Heart left ventricle (tissue), 16 donors: ENCODE results near the gene SHC4. TPM values are rescaled to one million over a fixed set of nuclear protein-coding genes. Genes with fewer than 3 reads are reported as not detected.

ENCODE experiments used
- ATAC-seq, 4 donors: fragments of 200-7000 bp; cut with Tn5 transposase; one replicate each; pipeline ENCODE4 v1.9.1; 2020 to 2022; ENCODE audit warnings: moderate library complexity in 4 of 4, mild to moderate bottlenecking in 3 of 4, moderate number of reproducible peaks in 1 of 4
- DNase-seq, 5 donors: peaks; one replicate each; pipeline ENCODE4 v3.0.0-alpha.2; 2020
- H3K27ac ChIP-seq, 12 donors: fragments of 200-600 bp; sonication (generic) in 4 of 12; one replicate each; pipeline versions ENCODE4 v1.5.0 to v1.8.0; 2016 to 2022; ENCODE audit warnings: mild to moderate bottlenecking in 2 of 12
- H3K27me3 ChIP-seq, 9 donors: fragments of 200-600 bp; sonication (generic) in 2 of 9; one replicate each; pipeline versions ENCODE4 v1.5.1 to v1.8.0; 2016 to 2022; ENCODE audit warnings: mild to moderate bottlenecking in 3 of 9
- H3K36me3 ChIP-seq, 9 donors: fragments of 200-600 bp; sonication (generic) in 2 of 9; one replicate each; pipeline versions ENCODE4 v1.5.0 to v1.8.0; 2018 to 2022; ENCODE audit warnings: mild to moderate bottlenecking in 2 of 9
- H3K4me1 ChIP-seq, 12 donors: fragments of 200-600 bp; sonication (generic) in 4 of 12; one replicate each; pipeline versions ENCODE4 v1.5.0 to v1.8.0; 2016 to 2022; ENCODE audit warnings: mild to moderate bottlenecking in 3 of 12
- H3K4me3 ChIP-seq, 12 donors: fragments of 200-600 bp; sonication (generic) in 4 of 12; one replicate each; pipeline versions ENCODE4 v1.5.0 to v1.8.0; 2017 to 2022; ENCODE audit warnings: mild to moderate bottlenecking in 9 of 12, moderate library complexity in 4 of 12
- H3K9me3 ChIP-seq, 12 donors: fragments of 200-600 bp; sonication (generic) in 4 of 12; one replicate each; pipeline versions ENCODE4 v1.5.0 to v1.8.0; 2016 to 2022; ENCODE audit warnings: mild to moderate bottlenecking in 1 of 12
- POLR2A ChIP-seq, 2 donors: fragments of 450-650 bp; IDR thresholded peaks; one replicate each; pipeline ENCODE4 v1.6.1; 2017; ENCODE audit warnings: antibody characterized with exemption in 2 of 2, mild to moderate bottlenecking in 2 of 2, moderate library complexity in 2 of 2
- WGBS, 4 donors: extraction: QIAGEN DNeasy Blood & Tissue Kit in 2 of 4; methylation state at CpG; one replicate each; pipeline versions ENCODE4 v1.1.5 to v1.1.7; 2013 to 2018; 5-methylcytosine and 5-hydroxymethylcytosine counted together
- intact Hi-C, 10 donors: fragments of 100-400 bp; cut with DNase I; formaldehyde crosslinking; loops; one replicate each; pipeline versions ENCODE4 v1.11.1 to v1.14.2; 2022
- polyA plus RNA-seq, 2 donors: library from polyadenylated mRNA; stranded (reverse); fragments of 200-250 nt; gene quantifications; one replicate each; pipeline ENCODE4 v1.2.3, GENCODE V29; 2013
- total RNA-seq, 9 donors: library from RNA; depleted of rRNA in 2 of 9; stranded (reverse); fragments of >200 nt in 2 of 9; fragmentation: NEBNext Ultra II Directional in 3 of 9; extraction: Animal tissue kit (Norgen Biotek cat#: 25700) in 3 of 9; gene quantifications; one replicate each; pipeline versions ENCODE4 v1.1.0 to v1.2.4, GENCODE V29; 2016 to 2023
- TF ChIP-seq, protein P1 (sequence below), 12 donors: fragments of 200-600 bp; sonication (generic) in 4 of 12; IDR thresholded peaks; one replicate each; pipeline versions ENCODE4 v1.5.0 to v1.8.0; 2018 to 2022; ENCODE audit warnings: antibody characterized with exemption in 12 of 12, mild to moderate bottlenecking in 5 of 12
- donor health status: ischemic (EF 13 %, LVEDD 7.1; RV severe dilation, severe dysfunction).
- donor health status: healthy with polysubstance abuse.
- donor health status: DM: no; HTN: yes; CAD: no.
- donor health status: DM: no; HTN: no; CAD: no.
- donor health status: ischemic (EF 25% LVEDD 6.9; RV normal size, moderate dysfunction).
- donor health status: ischemic (EF 25% LVEDD 5.7; RV mildly dilated, moderate dysfunction).
- donor health status: healthy.
- donor health status: DM: yes; HTN: yes; CAD: no.
- donor health status: ischemic (EF 35%, LVEDD 5.7; RV mildly dilated, moderate dysfunction).
- donor health status: nonischemic (EF 11% LVEDD 7.7; RV severe dilation, severe dysfunction).
- donor health status: DM: yes; HTN: yes; CAD: no.
- donor health status: PGD.
- donor health status: ischemic (EF 29% LVEDD 5.4; RV normal size, mild dysfunction).
- donor health status: nonischemic (EF 23%, LVEDD 6.1; RV moderate dilation, normal function).

SHC4 gene
- total and polyA plus RNA-seq, 11 donors = 1.3 to 4.1 (median 2.2) TPM

GRCh38 chr15:48955370-48955769 lies 8.3 kb downstream of the SHC4 start:
- Histone ChIP-seq H3K36me3 (no peaks in the 10 kb centered on the region), H3K4me3 (no peak overlapping the region), H3K27ac (no peak overlapping the region), H3K27me3 (no peaks in the 10 kb centered on the region), H3K4me1 (peaks cover 0 to 7% (median 0%) of the 10 kb centered on the region in 12 donors), H3K9me3 (no peaks in the 10 kb centered on the region)
- intact Hi-C loops = no loop called here
- DNase-seq (no peak), ATAC-seq (no peak)
- WGBS, 4 donors = 88 to 97% (median 93%) methylated on average over 4 of the region's 4 CpGs
- no peak for TF ChIP-seq POLR2A (IDR thresholded peaks at IDR 0.05)
- TF ChIP-seq, protein P1, sequence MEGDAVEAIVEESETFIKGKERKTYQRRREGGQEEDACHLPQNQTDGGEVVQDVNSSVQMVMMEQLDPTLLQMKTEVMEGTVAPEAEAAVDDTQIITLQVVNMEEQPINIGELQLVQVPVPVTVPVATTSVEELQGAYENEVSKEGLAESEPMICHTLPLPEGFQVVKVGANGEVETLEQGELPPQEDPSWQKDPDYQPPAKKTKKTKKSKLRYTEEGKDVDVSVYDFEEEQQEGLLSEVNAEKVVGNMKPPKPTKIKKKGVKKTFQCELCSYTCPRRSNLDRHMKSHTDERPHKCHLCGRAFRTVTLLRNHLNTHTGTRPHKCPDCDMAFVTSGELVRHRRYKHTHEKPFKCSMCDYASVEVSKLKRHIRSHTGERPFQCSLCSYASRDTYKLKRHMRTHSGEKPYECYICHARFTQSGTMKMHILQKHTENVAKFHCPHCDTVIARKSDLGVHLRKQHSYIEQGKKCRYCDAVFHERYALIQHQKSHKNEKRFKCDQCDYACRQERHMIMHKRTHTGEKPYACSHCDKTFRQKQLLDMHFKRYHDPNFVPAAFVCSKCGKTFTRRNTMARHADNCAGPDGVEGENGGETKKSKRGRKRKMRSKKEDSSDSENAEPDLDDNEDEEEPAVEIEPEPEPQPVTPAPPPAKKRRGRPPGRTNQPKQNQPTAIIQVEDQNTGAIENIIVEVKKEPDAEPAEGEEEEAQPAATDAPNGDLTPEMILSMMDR (IDR thresholded peaks at IDR 0.05) = no peak

GRCh38 chr15:48954538-48954937 lies 9.2 kb downstream of the SHC4 start:
- ATAC-seq = peak in 1 of 4 donors; percentile 54
- intact Hi-C loops = no loop called here
- Histone ChIP-seq H3K27ac (no peak overlapping the region), H3K4me3 (no peak overlapping the region), H3K36me3 (no peaks in the 10 kb centered on the region), H3K9me3 (no peaks in the 10 kb centered on the region), H3K27me3 (no peaks in the 10 kb centered on the region), H3K4me1 (peaks cover 0 to 7% (median 0%) of the 10 kb centered on the region in 12 donors)
- TF ChIP-seq, protein P1 (IDR thresholded peaks at IDR 0.05) = peak in 1 of 12 donors; percentile 21
- no peak for TF ChIP-seq POLR2A (IDR thresholded peaks at IDR 0.05)
- WGBS, 4 donors = 51 to 64% (median 56%) methylated on average over 5 of the region's 5 CpGs
- no peak for DNase-seq

- Histone ChIP-seq H3K27me3 (no peaks in the 10 kb centered on the region), H3K9me3 (no peaks in the 10 kb centered on the region), H3K4me3 (no peak overlapping the region), H3K4me1 (peaks cover 0 to 29% (median 16%) of the 10 kb centered on the region in 12 donors), H3K36me3 (no peaks in the 10 kb centered on the region), H3K27ac (peak overlapping the region in 6 of 12 donors; percentile 33 to 60 (median 50))
- no peak for TF ChIP-seq POLR2A (IDR thresholded peaks at IDR 0.05)
- TF ChIP-seq, protein P1 (IDR thresholded peaks at IDR 0.05) = no peak
- peak in 2 of 4 donors; percentile 40 to 60 for ATAC-seq
- 44 to 76% (median 57%) methylated on average over 1 of the region's 1 CpG for whole genome bisulfite sequencing, 4 donors
- intact Hi-C loops = no loop called here
- DNase-seq = no peak
Measured at GRCh38 chr15:48946840-48947187, 16.9 kb downstream of the SHC4 start.

- peaks cover 0 to 29% (median 16%) of the 10 kb centered on the region in 12 donors for H3K4me1 ChIP-seq
Measured at GRCh38 chr15:48946074-48946839, 17.5 kb downstream of the SHC4 start.

More at GRCh38 chr15:48946074-48946839, 17.5 kb downstream of the SHC4 start:
- TF ChIP-seq, protein P1 (IDR thresholded peaks at IDR 0.05) = no peak
- TF ChIP-seq POLR2A (IDR thresholded peaks at IDR 0.05) = no peak
- H3K4me3 ChIP-seq = peak overlapping the region in 2 of 12 donors; percentile 2 to 14
- H3K27me3 ChIP-seq = no peaks in the 10 kb centered on the region
- intact Hi-C loops = no loop called here
- H3K9me3 ChIP-seq = no peaks in the 10 kb centered on the region
- ATAC-seq (peak; percentile 57 to 84 (median 78)), DNase-seq (no peak)
- H3K36me3 ChIP-seq = no peaks in the 10 kb centered on the region
- H3K27ac ChIP-seq = peak overlapping the region in 9 of 12 donors; percentile 1 to 60 (median 47)
- WGBS, 4 donors = 28 to 36% (median 34%) methylated on average over 5 of the region's 5 CpGs
